A549 (cell line): ENCODE data around the gene MAGI1. TPM values are rescaled to one million over a fixed set of nuclear protein-coding genes. Genes with fewer than 3 reads are reported as not detected.

Experiments used
- ATAC-seq, 2 experiments: fragments of 200-7000 bp in 1 of 2; fragments of >200 bp in 1 of 2; cut with Nextera tagmentation in 1 of 2; cut with Tn5 transposase in 1 of 2; 3 replicates each; pipeline versions ENCODE4 v1.8.0 to v1.9.1; 2018 to 2020; ENCODE audit warnings: mild to moderate bottlenecking in 1 of 2, moderate library complexity in 1 of 2
- CTCF ChIA-PET: fragments of 300-600 bp; sonication (Branson Sonifier 250); formaldehyde crosslinking; extraction: SDS; loops from one replicate; lab custom pipeline; 2021; ENCODE audit warnings: antibody characterized with exemption, inconsistent platforms; lab: Yijun Ruan, JAX
- POLR2A ChIA-PET: fragments of 350-600 bp; formaldehyde crosslinking; extraction: SDS; loops from one replicate; lab custom pipeline; 2021; ENCODE audit warnings: antibody characterized with exemption, inconsistent platforms; lab: Yijun Ruan, JAX
- DNase-seq, 2 experiments: peaks; one replicate each; pipeline versions ENCODE4 v3.0.0 to v3.0.0-alpha.2; 2011 to 2016; ENCODE audit warnings: low read depth in 1 of 2, low spot score in 1 of 2
- FAIRE-seq: peaks from 2 replicates; lab custom pipeline; 2011; peaks lifted over from hg19 to GRCh38; lab: Jason Lieb, UNC
- H3K27ac ChIP-seq, 2 experiments: fragments of >200 bp; sonication (Bioruptor Twin); formaldehyde crosslinking; 3 replicates each; pipeline ENCODE4 v1.5.1; 2016 to 2017
- H3K4me1 ChIP-seq: fragments of >200 bp; sonication (Bioruptor Twin); formaldehyde crosslinking; 3 replicates; pipeline ENCODE4 v1.6.1; 2016
- H3K4me2 ChIP-seq: fragments of >200 bp; sonication (Bioruptor Twin); formaldehyde crosslinking; 3 replicates; pipeline ENCODE4 v1.6.1; 2016
- H3K4me3 ChIP-seq: fragments of >200 bp; sonication (Bioruptor Twin); formaldehyde crosslinking; 3 replicates; pipeline ENCODE4 v1.5.1; 2016
- H3K9me3 ChIP-seq: fragments of >200 bp; sonication (Bioruptor Twin); formaldehyde crosslinking; 3 replicates; pipeline ENCODE4 v1.6.1; 2016
- BHLHE40 ChIP-seq: IDR thresholded peaks from 2 replicates; pipeline ENCODE4 v1.6.1; 2012; ENCODE audit warnings: low read depth, low read length, inconsistent platforms
- CBX2 ChIP-seq: fragments of 200-600 bp; sonication (generic); IDR thresholded peaks from 2 replicates; pipeline ENCODE4 v1.6.1; 2016; ENCODE audit warnings: low read depth, mild to moderate bottlenecking, borderline replicate concordance
- CBX8 ChIP-seq: fragments of 200-600 bp; sonication (generic); IDR thresholded peaks from 2 replicates; pipeline ENCODE4 v1.6.1; 2016
- CHD2 ChIP-seq: fragments of 150-350 bp; IDR thresholded peaks from 2 replicates; pipeline ENCODE4 v1.6.1; 2014; ENCODE audit warnings: low read length; ENCODE audit not compliant: partially characterized antibody
- EHF ChIP-seq: fragments of 250-450 bp; sonication (Bioruptor Pico); IDR thresholded peaks from 2 replicates; pipeline ENCODE4 v1.5.0; 2020; ENCODE audit warnings: mild to moderate bottlenecking
- EP300 ChIP-seq, 2 experiments: fragments of >200 bp; sonication (Bioruptor Twin); formaldehyde crosslinking; IDR thresholded peaks; 2 replicates in 1 of 2; 3 replicates in 1 of 2; pipeline ENCODE4 v1.6.1; 2016 to 2017
- FOSL2 ChIP-seq, 2 experiments: fragments of 450-650 bp in 1 of 2; fragments of >200 bp in 1 of 2; sonication (Bioruptor Twin) in 1 of 2; formaldehyde crosslinking; IDR thresholded peaks; 2 replicates each; pipeline versions ENCODE4 v1.5.0 to v1.6.1; 2016 to 2020; ENCODE audit warnings: mild to moderate bottlenecking in 1 of 2, moderate library complexity in 1 of 2
- HOXB13 ChIP-seq: fragments of 250-450 bp; sonication (Bioruptor Pico); IDR thresholded peaks from 2 replicates; pipeline ENCODE4 v1.5.0; 2020; ENCODE audit warnings: low read depth, mild to moderate bottlenecking, moderate library complexity
- HOXB5 ChIP-seq: fragments of 250-450 bp; sonication (Bioruptor Pico); IDR thresholded peaks from 2 replicates; pipeline ENCODE4 v1.5.0; 2020; ENCODE audit warnings: mild to moderate bottlenecking, moderate library complexity
- JUN ChIP-seq, 2 experiments: fragments of >200 bp; sonication (Bioruptor Twin); formaldehyde crosslinking; IDR thresholded peaks; 2 replicates in 1 of 2; 3 replicates in 1 of 2; pipeline ENCODE4 v1.6.1; 2016 to 2017
- JUNB ChIP-seq: fragments of >200 bp; sonication (Bioruptor Twin); formaldehyde crosslinking; IDR thresholded peaks from 2 replicates; pipeline ENCODE4 v1.6.1; 2016
- KDM1A ChIP-seq: fragments of 200-600 bp; sonication (generic); IDR thresholded peaks from 2 replicates; pipeline ENCODE4 v1.6.1; 2016; ENCODE audit warnings: low read depth, mild to moderate bottlenecking
- MAFK ChIP-seq: fragments of 450-650 bp; IDR thresholded peaks from 2 replicates; pipeline ENCODE4 v1.6.1; 2014; ENCODE audit not compliant: partially characterized antibody
- NFE2L2 ChIP-seq: fragments of 150-350 bp; conservative IDR thresholded peaks from 2 replicates; pipeline ENCODE4 v1.6.1; 2014; ENCODE audit warnings: low read length
- NPAS2 ChIP-seq: fragments of 250-450 bp; sonication (Bioruptor Pico); IDR thresholded peaks from 2 replicates; pipeline ENCODE4 v1.8.0; 2022; ENCODE audit warnings: mild to moderate bottlenecking, moderate library complexity, borderline replicate concordance
- NR3C1 ChIP-seq: fragments of >200 bp; sonication (Bioruptor Twin); formaldehyde crosslinking; IDR thresholded peaks from 3 replicates; pipeline ENCODE4 v1.6.1; 2017
- PHF8 ChIP-seq: fragments of 200-600 bp; sonication (generic); IDR thresholded peaks from 2 replicates; pipeline ENCODE4 v1.6.1; 2016; ENCODE audit warnings: low read depth, mild to moderate bottlenecking, antibody characterized with exemption, moderate library complexity, borderline replicate concordance
- POLR2A ChIP-seq: IDR thresholded peaks from 2 replicates; pipeline ENCODE4 v1.6.1; 2012; ENCODE audit warnings: mild to moderate bottlenecking, low read length
- POLR2AphosphoS2 ChIP-seq: conservative IDR thresholded peaks from 2 replicates; pipeline ENCODE4 v1.6.1; 2012; ENCODE audit warnings: low read length, improper control_type of control experiment, inconsistent platforms
- SREBF2 ChIP-seq: fragments of 450-650 bp; IDR thresholded peaks from 2 replicates; pipeline ENCODE4 v1.6.1; 2014; ENCODE audit warnings: mild to moderate bottlenecking, moderate library complexity
- TP53 ChIP-seq: fragments of 250-450 bp; sonication (Bioruptor Pico); IDR thresholded peaks from 2 replicates; pipeline ENCODE4 v1.5.0; 2021; ENCODE audit warnings: mild to moderate bottlenecking, moderate library complexity
- ZC3H11A ChIP-seq: fragments of 450-650 bp; IDR thresholded peaks from 2 replicates; pipeline ENCODE4 v1.6.1; 2014; ENCODE audit warnings: antibody characterized with exemption, mild to moderate bottlenecking
- ZFP36 ChIP-seq: fragments of 450-650 bp; IDR thresholded peaks from 2 replicates; pipeline ENCODE4 v1.6.1; 2014; ENCODE audit warnings: borderline replicate concordance; ENCODE audit not compliant: partially characterized antibody
- ZSCAN20 ChIP-seq: fragments of 250-450 bp; sonication (Bioruptor Pico); IDR thresholded peaks from 2 replicates; pipeline ENCODE4 v1.8.0; 2022; ENCODE audit warnings: mild to moderate bottlenecking, moderate library complexity
- WGBS: methylation state at CpG from one replicate; pipeline ENCODE4 v1.1.6; 2017; ENCODE audit errors: missing lambda C conversion rate; 5-methylcytosine and 5-hydroxymethylcytosine counted together
- polyA plus RNA-seq, 4 experiments: library from polyadenylated mRNA; depleted of rRNA in 3 of 4; stranded (reverse); fragments of >200 nt; fragmentation: RNase III in 1 of 4; extraction: RNeasy Plus Mini Kit Qiagen cat#74134 plus additional on column Dnase treatment in 1 of 4; gene quantifications; 2 replicates in 3 of 4; 3 replicates in 1 of 4; pipeline ENCODE4 v1.2.3, GENCODE V29; 2011 to 2017
- TF ChIP-seq, protein P1 (sequence below): IDR thresholded peaks from 2 replicates; pipeline ENCODE4 v1.6.1; 2012; ENCODE audit warnings: low read depth, borderline replicate concordance
- TF ChIP-seq, protein P2 (sequence below): IDR thresholded peaks from 2 replicates; pipeline ENCODE4 v1.6.1; 2012
- TF ChIP-seq, protein P3 (sequence below): fragments of >200 bp; sonication (Bioruptor Twin); formaldehyde crosslinking; IDR thresholded peaks from 3 replicates; pipeline ENCODE4 v1.6.1; 2016
- TF ChIP-seq, protein P4 (sequence below): fragments of 250-450 bp; sonication (Bioruptor Pico); IDR thresholded peaks from 2 replicates; pipeline ENCODE4 v1.5.0; 2020; ENCODE audit warnings: low read depth, mild to moderate bottlenecking, moderate library complexity

MAGI1 gene
- polyA plus RNA-seq, 2 of the 4 experiments (the other 2 are of a cell fraction), result 4.7 to 6.6 TPM

DNA sequence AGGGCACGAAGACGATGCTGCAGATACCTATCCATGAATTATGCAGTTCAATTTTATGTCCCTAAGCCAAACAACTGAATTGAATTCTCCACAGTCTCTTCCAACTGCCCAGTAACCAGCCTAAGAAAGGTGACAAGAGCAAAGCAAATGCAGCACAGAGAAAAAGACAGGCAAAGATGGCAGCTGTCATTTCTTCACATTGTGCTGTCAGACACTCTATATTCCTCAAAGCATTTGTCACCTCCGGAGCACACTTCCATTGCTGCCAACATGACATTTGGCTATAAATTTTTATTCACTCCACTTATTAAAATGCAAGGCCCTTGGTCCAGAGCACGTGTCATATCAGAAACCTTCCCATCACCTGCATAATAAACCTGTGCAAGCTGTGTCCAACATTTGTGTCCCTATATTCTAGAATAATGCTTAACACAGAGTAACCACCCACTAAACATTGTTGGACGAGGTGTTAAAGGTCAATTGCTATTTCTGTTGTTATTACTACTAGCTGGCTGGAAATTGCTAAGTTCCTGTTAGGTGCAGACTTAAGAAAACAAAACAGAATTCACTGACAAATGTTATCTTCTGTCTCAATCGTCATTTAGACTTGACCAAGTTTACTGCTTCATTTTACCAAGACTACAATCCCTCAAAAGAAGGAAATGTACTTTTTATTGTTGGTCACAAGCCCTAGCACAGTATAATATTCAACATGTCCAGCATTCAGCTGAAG is 89.7 kb downstream of the MAGI1 start:
- Histone ChIP-seq H3K27ac (no peak overlapping the region), H3K4me2 (no peak overlapping the region), H3K4me1 (peaks cover 22% of the 10 kb centered on the region), H3K9me3 (no peaks in the 10 kb centered on the region), H3K4me3 (no peak overlapping the region)
- TF ChIP-seq POLR2AphosphoS2 (no peak), ZSCAN20 (CRISPR knock-in tag) (no peak), NFE2L2 (no peak), JUN (IDR thresholded peaks at IDR 0.05) (no peak), BHLHE40 (no peak), EHF (CRISPR knock-in tag) (no peak), ZC3H11A (no peak), NR3C1 (no peak), ZFP36 (no peak), HOXB5 (CRISPR knock-in tag) (no peak), NPAS2 (CRISPR knock-in tag) (no peak), SREBF2 (no peak), CHD2 (no peak), PHF8 (no peak), JUNB (no peak)
- TF ChIP-seq, protein P1, sequence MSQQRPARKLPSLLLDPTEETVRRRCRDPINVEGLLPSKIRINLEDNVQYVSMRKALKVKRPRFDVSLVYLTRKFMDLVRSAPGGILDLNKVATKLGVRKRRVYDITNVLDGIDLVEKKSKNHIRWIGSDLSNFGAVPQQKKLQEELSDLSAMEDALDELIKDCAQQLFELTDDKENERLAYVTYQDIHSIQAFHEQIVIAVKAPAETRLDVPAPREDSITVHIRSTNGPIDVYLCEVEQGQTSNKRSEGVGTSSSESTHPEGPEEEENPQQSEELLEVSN, result no peak
- TF ChIP-seq, protein P2, sequence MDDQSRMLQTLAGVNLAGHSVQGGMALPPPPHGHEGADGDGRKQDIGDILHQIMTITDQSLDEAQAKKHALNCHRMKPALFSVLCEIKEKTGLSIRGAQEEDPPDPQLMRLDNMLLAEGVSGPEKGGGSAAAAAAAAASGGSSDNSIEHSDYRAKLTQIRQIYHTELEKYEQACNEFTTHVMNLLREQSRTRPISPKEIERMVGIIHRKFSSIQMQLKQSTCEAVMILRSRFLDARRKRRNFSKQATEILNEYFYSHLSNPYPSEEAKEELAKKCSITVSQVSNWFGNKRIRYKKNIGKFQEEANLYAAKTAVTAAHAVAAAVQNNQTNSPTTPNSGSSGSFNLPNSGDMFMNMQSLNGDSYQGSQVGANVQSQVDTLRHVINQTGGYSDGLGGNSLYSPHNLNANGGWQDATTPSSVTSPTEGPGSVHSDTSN, result no peak
- WGBS, result 79% methylated on average over 6 of the region's 6 CpGs
- POLR2A ChIA-PET, result no interaction called here
- ATAC-seq (no peak), FAIRE-seq (no peak), DNase-seq (no peak)
- CTCF ChIA-PET, result no interaction called here

DNA sequence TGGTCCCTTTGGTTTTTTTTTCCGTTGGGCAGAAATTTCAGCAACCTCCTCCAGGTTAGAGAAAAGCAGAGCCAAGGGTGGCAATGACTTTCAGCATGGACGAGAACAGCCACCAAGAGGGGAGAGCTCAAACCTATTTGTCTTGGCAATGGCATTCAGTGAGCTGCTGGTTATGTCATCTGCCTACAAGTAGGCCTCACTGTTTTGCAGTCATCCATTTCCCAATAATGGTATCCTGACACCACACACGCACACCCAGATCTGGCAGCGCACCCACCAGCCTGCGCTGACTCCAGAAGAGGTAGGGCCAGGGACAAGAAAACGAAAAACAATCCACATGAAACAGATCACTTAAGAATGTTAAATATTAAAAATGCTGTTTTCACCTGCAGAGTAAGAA is 92.3 kb downstream of the MAGI1 start:
- TF ChIP-seq HOXB13 (CRISPR knock-in tag) (no peak), MAFK (no peak), KDM1A (no peak)
- no peak for DNase-seq
- 0 out of 3 replicates have a peak, but pooled peaks cover 5% of the 10 kb centered on the region for H3K4me1 ChIP-seq
- POLR2A ChIA-PET, result no interaction called here
- H3K4me3 ChIP-seq, result no peak overlapping the region
- 65% methylated on average over 6 of the region's 6 CpGs for WGBS
- H3K27ac ChIP-seq, result no peak overlapping the region
- CTCF ChIA-PET, result no interaction called here
- no peak overlapping the region for H3K4me2 ChIP-seq
- no peak for FAIRE-seq
- H3K9me3 ChIP-seq, result no peaks in the 10 kb centered on the region
- ATAC-seq, result no peak

DNA sequence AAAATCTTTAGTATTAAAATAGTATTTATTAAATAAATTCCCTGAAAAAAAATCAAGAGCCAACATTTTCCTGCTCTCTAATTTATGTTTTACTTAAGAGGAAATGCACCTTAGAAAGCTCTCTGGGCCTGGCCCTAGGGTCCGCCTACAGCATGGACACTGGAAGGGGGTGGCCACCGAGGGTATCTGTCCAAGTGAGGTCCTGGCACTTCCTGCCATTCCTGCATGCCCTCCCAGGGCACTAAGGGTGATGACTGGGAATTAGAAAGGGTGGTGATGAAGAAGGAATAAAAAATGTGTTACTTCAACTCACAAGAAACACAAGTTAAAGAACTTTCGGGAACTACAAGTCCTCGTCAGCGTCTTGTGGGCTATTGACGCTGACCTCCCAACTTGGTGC is 92.8 kb downstream of the MAGI1 start:
- Histone ChIP-seq H3K27ac (no peak overlapping the region), H3K4me2 (no peak overlapping the region)
- CTCF ChIA-PET, result no interaction called here
- no peak for DNase-seq
- TF ChIP-seq PHF8 (no peak), TP53 (CRISPR knock-in tag) (no peak), JUN (IDR thresholded peaks at IDR 0.05) (no peak), NPAS2 (CRISPR knock-in tag) (no peak), FOSL2 (IDR thresholded peaks at IDR 0.05) (no peak), FOSL2 (CRISPR knock-in tag; IDR thresholded peaks at IDR 0.05) (no peak), POLR2A (no peak), CBX2 (no peak), EP300 (IDR thresholded peaks at IDR 0.05) (no peak), CBX8 (no peak)
- TF ChIP-seq, protein P3, sequence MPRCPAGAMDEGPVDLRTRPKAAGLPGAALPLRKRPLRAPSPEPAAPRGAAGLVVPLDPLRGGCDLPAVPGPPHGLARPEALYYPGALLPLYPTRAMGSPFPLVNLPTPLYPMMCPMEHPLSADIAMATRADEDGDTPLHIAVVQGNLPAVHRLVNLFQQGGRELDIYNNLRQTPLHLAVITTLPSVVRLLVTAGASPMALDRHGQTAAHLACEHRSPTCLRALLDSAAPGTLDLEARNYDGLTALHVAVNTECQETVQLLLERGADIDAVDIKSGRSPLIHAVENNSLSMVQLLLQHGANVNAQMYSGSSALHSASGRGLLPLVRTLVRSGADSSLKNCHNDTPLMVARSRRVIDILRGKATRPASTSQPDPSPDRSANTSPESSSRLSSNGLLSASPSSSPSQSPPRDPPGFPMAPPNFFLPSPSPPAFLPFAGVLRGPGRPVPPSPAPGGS, result no peak
- TF ChIP-seq, protein P4, sequence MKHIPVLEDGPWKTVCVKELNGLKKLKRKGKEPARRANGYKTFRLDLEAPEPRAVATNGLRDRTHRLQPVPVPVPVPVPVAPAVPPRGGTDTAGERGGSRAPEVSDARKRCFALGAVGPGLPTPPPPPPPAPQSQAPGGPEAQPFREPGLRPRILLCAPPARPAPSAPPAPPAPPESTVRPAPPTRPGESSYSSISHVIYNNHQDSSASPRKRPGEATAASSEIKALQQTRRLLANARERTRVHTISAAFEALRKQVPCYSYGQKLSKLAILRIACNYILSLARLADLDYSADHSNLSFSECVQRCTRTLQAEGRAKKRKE, result no peak
- TF ChIP-seq, all 56 proteins: peak for 0
- Histone ChIP-seq H3K4me1 (0 out of 3 replicates have a peak, but pooled peaks cover 5% of the 10 kb centered on the region), H3K4me3 (no peak overlapping the region), H3K9me3 (no peaks in the 10 kb centered on the region)
- FAIRE-seq (no peak), ATAC-seq (no peak)
- POLR2A ChIA-PET, result no interaction called here
- 79% methylated on average over 6 of the region's 6 CpGs for WGBS
